K562 (cell line): Measurements from ENCODE around the gene HSD17B10.

Experiments
- CTCF ChIP-seq, 3 experiments: IDR thresholded peaks in 2 of 3; conservative IDR thresholded peaks in 1 of 3; 2 replicates each; pipeline ENCODE4 v1.5.1; 2011 to 2012; ENCODE audit warnings: low read length in 3 of 3, mild to moderate bottlenecking in 3 of 3, control low read depth in 2 of 3, improper control_type of control experiment in 1 of 3, inconsistent platforms in 1 of 3, low read depth in 1 of 3, mixed read lengths in 1 of 3, moderate library complexity in 1 of 3; ENCODE audit not compliant: insufficient read depth in 2 of 3
- ELF4 ChIP-seq: fragments of 450-650 bp; formaldehyde crosslinking; IDR thresholded peaks from 2 replicates; pipeline ENCODE4 v1.4.0; 2022; ENCODE audit warnings: missing genetic modification characterization
- MYC ChIP-seq, 2 experiments: fragments of 250-450 bp in 1 of 2; sonication (Bioruptor Pico) in 1 of 2; IDR thresholded peaks; 2 replicates each; pipeline versions ENCODE4 v1.5.1 to v1.6.1; 2012 to 2021; ENCODE audit warnings: low read depth in 2 of 2, borderline replicate concordance in 1 of 2, improper control_type of control experiment in 1 of 2, low read length in 1 of 2, mild to moderate bottlenecking in 1 of 2, moderate library complexity in 1 of 2
- SMAD3 ChIP-seq: fragments of 450-650 bp; formaldehyde crosslinking; conservative IDR thresholded peaks from 2 replicates; pipeline ENCODE4 v1.4.0; 2020; ENCODE audit warnings: mild to moderate bottlenecking
- SMARCA4 ChIP-seq: fragments of 450-650 bp; IDR thresholded peaks from 2 replicates; pipeline ENCODE4 v1.6.1; 2016
- SRSF7 ChIP-seq: fragments of 200-400 bp; formaldehyde crosslinking; optimal IDR thresholded peaks from 2 replicates; pipeline ENCODE3; 2017; ENCODE audit warnings: mild to moderate bottlenecking, low read depth, low read length
- TAF7 ChIP-seq: fragments of 450-650 bp; IDR thresholded peaks from 2 replicates; pipeline ENCODE4 v1.6.1; 2016; ENCODE audit warnings: missing genetic modification characterization, missing compliant biosample characterization
- TSHZ1 ChIP-seq: fragments of 250-450 bp; sonication (Bioruptor Pico); IDR thresholded peaks from 2 replicates; pipeline ENCODE4 v1.4.0; 2020; ENCODE audit warnings: mild to moderate bottlenecking, moderate library complexity
- TF ChIP-seq, protein P1 (sequence below): fragments of 450-650 bp; IDR thresholded peaks from 2 replicates; pipeline ENCODE4 v1.7.1; 2018; ENCODE audit warnings: mild to moderate bottlenecking, low read depth; ENCODE audit not compliant: partially characterized antibody

GRCh38 chrX:53458082-53458481, 23.9 kb upstream of the HSD17B10 start:
- no peak for TF ChIP-seq ELF4 (CRISPR knock-in tag)
- TF ChIP-seq SMAD3 (CRISPR knock-in tag): no peak
- TF ChIP-seq CTCF (IDR thresholded peaks at IDR 0.05 in 2 of 3, conservative IDR thresholded peaks at IDR 0.05 in 1 of 3; ENCODE audit: insufficient read depth in 2 of 3, low read depth in 1 of 3, low read length in 3 of 3): peak in 1 of 3 experiments; percentile 40; a peak in 2 of 6 replicates
- no peak for TF ChIP-seq SMARCA4
- TF ChIP-seq, protein P1, sequence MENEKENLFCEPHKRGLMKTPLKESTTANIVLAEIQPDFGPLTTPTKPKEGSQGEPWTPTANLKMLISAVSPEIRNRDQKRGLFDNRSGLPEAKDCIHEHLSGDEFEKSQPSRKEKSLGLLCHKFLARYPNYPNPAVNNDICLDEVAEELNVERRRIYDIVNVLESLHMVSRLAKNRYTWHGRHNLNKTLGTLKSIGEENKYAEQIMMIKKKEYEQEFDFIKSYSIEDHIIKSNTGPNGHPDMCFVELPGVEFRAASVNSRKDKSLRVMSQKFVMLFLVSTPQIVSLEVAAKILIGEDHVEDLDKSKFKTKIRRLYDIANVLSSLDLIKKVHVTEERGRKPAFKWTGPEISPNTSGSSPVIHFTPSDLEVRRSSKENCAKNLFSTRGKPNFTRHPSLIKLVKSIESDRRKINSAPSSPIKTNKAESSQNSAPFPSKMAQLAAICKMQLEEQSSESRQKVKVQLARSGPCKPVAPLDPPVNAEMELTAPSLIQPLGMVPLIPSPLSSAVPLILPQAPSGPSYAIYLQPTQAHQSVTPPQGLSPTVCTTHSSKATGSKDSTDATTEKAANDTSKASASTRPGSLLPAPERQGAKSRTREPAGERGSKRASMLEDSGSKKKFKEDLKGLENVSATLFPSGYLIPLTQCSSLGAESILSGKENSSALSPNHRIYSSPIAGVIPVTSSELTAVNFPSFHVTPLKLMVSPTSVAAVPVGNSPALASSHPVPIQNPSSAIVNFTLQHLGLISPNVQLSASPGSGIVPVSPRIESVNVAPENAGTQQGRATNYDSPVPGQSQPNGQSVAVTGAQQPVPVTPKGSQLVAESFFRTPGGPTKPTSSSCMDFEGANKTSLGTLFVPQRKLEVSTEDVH: no peak
- TF ChIP-seq MYC (IDR thresholded peaks at IDR 0.05; ENCODE audit: low read depth, low read length): no peak
- no peak for TF ChIP-seq MYC (CRISPR knock-in tag; IDR thresholded peaks at IDR 0.05; ENCODE audit: borderline replicate concordance, low read depth)
- TF ChIP-seq SRSF7: no peak
- TF ChIP-seq TSHZ1: no peak
- no peak for TF ChIP-seq TAF7 (tag)
